Suprapubic skin (tissue), 4 donors: ENCODE data around the gene MYCBP2. TPM values are rescaled to one million over a fixed set of nuclear protein-coding genes. Genes with fewer than 3 reads are reported as not detected.

Experiments used
- DNase-seq, 2 donors: peaks; one replicate each; pipeline ENCODE4 v3.0.0-alpha.2; 2019; ENCODE audit warnings: low spot score in 2 of 2
- H3K27ac ChIP-seq: fragments of 200-600 bp; sonication (generic); one replicate; pipeline ENCODE4 v1.5.1; 2019
- H3K27me3 ChIP-seq: fragments of 200-600 bp; sonication (generic); one replicate; pipeline ENCODE4 v1.5.1; 2019
- H3K36me3 ChIP-seq: fragments of 200-600 bp; sonication (generic); one replicate; pipeline ENCODE4 v1.5.1; 2019
- H3K4me1 ChIP-seq: fragments of 200-600 bp; sonication (generic); one replicate; pipeline ENCODE4 v1.5.1; 2019
- H3K4me3 ChIP-seq: fragments of 200-600 bp; sonication (generic); one replicate; pipeline ENCODE4 v1.5.1; 2019; ENCODE audit warnings: mild to moderate bottlenecking
- H3K9me3 ChIP-seq: fragments of 200-600 bp; sonication (generic); one replicate; pipeline ENCODE4 v1.5.1; 2019
- EP300 ChIP-seq: sonication (generic); formaldehyde crosslinking; IDR thresholded peaks from one replicate; pipeline ENCODE4 v1.6.1; 2017; ENCODE audit warnings: antibody characterized with exemption
- POLR2A ChIP-seq, 2 donors: fragments of 450-650 bp; IDR thresholded peaks; one replicate each; pipeline ENCODE4 v1.6.1; 2017; ENCODE audit warnings: antibody characterized with exemption in 2 of 2, mild to moderate bottlenecking in 2 of 2, moderate library complexity in 2 of 2
- POLR2AphosphoS5 ChIP-seq, 3 donors: sonication (generic); formaldehyde crosslinking; IDR thresholded peaks; one replicate each; pipeline ENCODE4 v1.6.1; 2017; ENCODE audit warnings: antibody characterized with exemption in 3 of 3
- WGBS: methylation state at CpG from one replicate; pipeline ENCODE4 v1.1.5; 2018; 5-methylcytosine and 5-hydroxymethylcytosine counted together
- total RNA-seq, 4 donors: library from RNA; depleted of rRNA; stranded (reverse); fragments of >200 nt; gene quantifications; one replicate each; pipeline ENCODE4 v1.1.0, GENCODE V29; 2016
- TF ChIP-seq, protein P1 (sequence below), 2 donors: fragments of 200-600 bp in 1 of 2; fragments of 450-650 bp in 1 of 2; sonication (generic) in 1 of 2; IDR thresholded peaks; one replicate each; pipeline ENCODE4 v1.5.1; 2016 to 2019; ENCODE audit warnings: antibody characterized with exemption in 2 of 2, mild to moderate bottlenecking in 1 of 2, moderate library complexity in 1 of 2

The MYCBP2 gene
- total RNA-seq, 4 donors from 2014 or later = 182 to 245 (median 207) TPM

DNA sequence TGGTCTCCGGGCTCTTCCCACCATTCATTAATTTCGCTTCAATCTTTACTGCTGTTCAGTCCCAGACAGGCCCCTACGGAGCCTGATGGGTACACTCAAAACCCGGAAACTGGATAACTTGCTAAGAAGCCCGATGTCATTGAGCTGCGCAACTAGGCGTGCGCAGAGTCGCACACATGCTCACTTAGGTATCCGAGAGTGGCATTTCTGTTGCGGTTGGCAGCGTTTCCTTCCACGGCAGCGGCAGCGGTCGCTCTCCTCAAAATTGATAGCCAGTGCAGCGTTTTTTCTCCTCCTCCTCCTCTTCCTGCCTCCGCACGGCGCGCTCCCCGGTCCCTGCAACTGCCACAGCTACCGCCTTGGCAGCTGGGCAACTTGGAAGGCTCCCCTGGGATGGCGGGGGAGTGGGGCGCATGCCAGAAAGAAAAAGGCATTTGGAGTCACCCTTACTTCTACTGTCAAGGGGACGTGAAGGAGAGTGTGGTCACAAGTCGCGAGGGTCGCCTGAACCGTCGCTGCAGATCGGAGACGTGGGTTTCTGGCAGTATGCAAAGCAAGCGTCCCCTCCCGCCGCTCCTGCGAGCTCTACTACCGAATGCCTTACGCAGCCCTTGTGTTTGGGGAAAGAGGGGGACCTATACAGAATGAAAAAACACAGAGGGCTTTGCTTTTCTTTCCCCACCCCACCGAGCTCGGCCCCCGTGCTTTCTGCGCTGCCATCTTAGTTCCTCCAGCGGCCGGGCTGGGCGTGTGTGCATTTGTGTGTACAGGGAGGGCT is 2.4 kb upstream of the MYCBP2 start:
- Histone ChIP-seq H3K27me3 (no peaks in the 10 kb centered on the region), H3K9me3 (no peaks in the 10 kb centered on the region), H3K27ac (peak overlapping the region; percentile 96), H3K4me3 (peak overlapping the region; percentile 93), H3K4me1 (peaks cover 40% of the 10 kb centered on the region), H3K36me3 (no peaks in the 10 kb centered on the region)
- TF ChIP-seq POLR2AphosphoS5 (IDR thresholded peaks at IDR 0.05) = peak in 2 of 3 donors; percentile 50 to 57
- no peak for TF ChIP-seq EP300
- TF ChIP-seq POLR2A (IDR thresholded peaks at IDR 0.05) = peak in 1 of 2 donors; percentile 10
- TF ChIP-seq, protein P1, sequence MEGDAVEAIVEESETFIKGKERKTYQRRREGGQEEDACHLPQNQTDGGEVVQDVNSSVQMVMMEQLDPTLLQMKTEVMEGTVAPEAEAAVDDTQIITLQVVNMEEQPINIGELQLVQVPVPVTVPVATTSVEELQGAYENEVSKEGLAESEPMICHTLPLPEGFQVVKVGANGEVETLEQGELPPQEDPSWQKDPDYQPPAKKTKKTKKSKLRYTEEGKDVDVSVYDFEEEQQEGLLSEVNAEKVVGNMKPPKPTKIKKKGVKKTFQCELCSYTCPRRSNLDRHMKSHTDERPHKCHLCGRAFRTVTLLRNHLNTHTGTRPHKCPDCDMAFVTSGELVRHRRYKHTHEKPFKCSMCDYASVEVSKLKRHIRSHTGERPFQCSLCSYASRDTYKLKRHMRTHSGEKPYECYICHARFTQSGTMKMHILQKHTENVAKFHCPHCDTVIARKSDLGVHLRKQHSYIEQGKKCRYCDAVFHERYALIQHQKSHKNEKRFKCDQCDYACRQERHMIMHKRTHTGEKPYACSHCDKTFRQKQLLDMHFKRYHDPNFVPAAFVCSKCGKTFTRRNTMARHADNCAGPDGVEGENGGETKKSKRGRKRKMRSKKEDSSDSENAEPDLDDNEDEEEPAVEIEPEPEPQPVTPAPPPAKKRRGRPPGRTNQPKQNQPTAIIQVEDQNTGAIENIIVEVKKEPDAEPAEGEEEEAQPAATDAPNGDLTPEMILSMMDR (IDR thresholded peaks at IDR 0.05) = no peak
- peak; percentile 85 to 92 for DNase-seq
- WGBS = under 1% methylated on average over 34 of the region's 46 CpGs

DNA sequence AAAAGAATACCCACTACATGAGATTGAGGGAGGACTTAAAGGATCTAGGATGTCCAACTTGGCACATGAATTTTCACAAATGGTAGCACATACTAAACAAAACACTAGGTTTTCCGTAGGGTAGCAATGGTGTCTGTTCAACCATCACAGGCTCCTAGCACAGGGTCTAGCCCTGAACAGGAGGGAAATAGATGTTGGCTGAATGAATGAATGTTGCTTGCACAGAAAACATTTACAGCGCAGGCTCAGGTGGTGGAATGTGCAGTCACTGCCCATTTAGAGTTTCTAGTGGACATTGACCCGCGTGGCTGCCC is 1.9 kb upstream of the MYCBP2 start:
- Histone ChIP-seq H3K27ac (peak overlapping the region; percentile 96), H3K36me3 (no peaks in the 10 kb centered on the region), H3K4me3 (peak overlapping the region; percentile 93), H3K4me1 (peaks cover 45% of the 10 kb centered on the region), H3K27me3 (no peaks in the 10 kb centered on the region), H3K9me3 (no peaks in the 10 kb centered on the region)
- TF ChIP-seq POLR2AphosphoS5 (IDR thresholded peaks at IDR 0.05) = no peak
- TF ChIP-seq, protein P1 (IDR thresholded peaks at IDR 0.05) = no peak
- no peak for TF ChIP-seq EP300
- TF ChIP-seq POLR2A (IDR thresholded peaks at IDR 0.05) = no peak
- no peak for DNase-seq
- WGBS = 4% methylated on average over 4 of the region's 4 CpGs

- no peak for DNase-seq
- Histone ChIP-seq H3K27ac (peak overlapping the region; percentile 91), H3K9me3 (no peaks in the 10 kb centered on the region), H3K4me1 (peaks cover 68% of the 10 kb centered on the region), H3K36me3 (no peaks in the 10 kb centered on the region), H3K27me3 (no peaks in the 10 kb centered on the region), H3K4me3 (peak overlapping the region; percentile 77)
- 3% methylated on average over 11 of the region's 11 CpGs for WGBS
- TF ChIP-seq POLR2AphosphoS5 (IDR thresholded peaks at IDR 0.05) = no peak
- TF ChIP-seq POLR2A (IDR thresholded peaks at IDR 0.05) = no peak
- TF ChIP-seq, protein P1 (IDR thresholded peaks at IDR 0.05) = no peak
- TF ChIP-seq EP300 = no peak
Measured at GRCh38 chr13:77325371-77325980, 1.4 kb downstream of the MYCBP2 start.

- Histone ChIP-seq H3K4me1 (peaks cover 66% of the 10 kb centered on the region), H3K27ac (no peak overlapping the region), H3K4me3 (peak overlapping the region; percentile 77), H3K36me3 (no peaks in the 10 kb centered on the region), H3K9me3 (no peaks in the 10 kb centered on the region), H3K27me3 (no peaks in the 10 kb centered on the region)
- no peak for TF ChIP-seq POLR2A (IDR thresholded peaks at IDR 0.05)
- TF ChIP-seq, protein P1 (IDR thresholded peaks at IDR 0.05) = no peak
- TF ChIP-seq EP300 = no peak
- no peak for DNase-seq
- WGBS = 46% methylated on average over 1 of the region's 1 CpG
Measured at GRCh38 chr13:77323858-77324257, 3.0 kb downstream of the MYCBP2 start.

GRCh38 chr13:77319536-77319935 is 7.4 kb downstream of the MYCBP2 start:
- no peak overlapping the region for H3K27ac ChIP-seq
- TF ChIP-seq, protein P1 (IDR thresholded peaks at IDR 0.05) = no peak
- TF ChIP-seq POLR2A (IDR thresholded peaks at IDR 0.05) (no peak), POLR2AphosphoS5 (IDR thresholded peaks at IDR 0.05) (no peak), EP300 (no peak)
- H3K36me3 ChIP-seq = no peaks in the 10 kb centered on the region
- H3K4me3 ChIP-seq = no peak overlapping the region
- no peaks in the 10 kb centered on the region for H3K27me3 ChIP-seq
- H3K9me3 ChIP-seq = no peaks in the 10 kb centered on the region
- WGBS = 89% methylated on average over 2 of the region's 2 CpGs
- peaks cover 53% of the 10 kb centered on the region for H3K4me1 ChIP-seq
- DNase-seq = no peak
